GM12874 (cell line): Measurements from ENCODE around the gene AGO3.

Experiments used
- CTCF ChIP-seq: IDR thresholded peaks from 2 replicates; pipeline ENCODE4 v1.5.1; 2011; ENCODE audit warnings: low read depth, mild to moderate bottlenecking, control low read depth, low read length, moderate library complexity; ENCODE audit not compliant: insufficient read depth

The AGO3 gene

DNA sequence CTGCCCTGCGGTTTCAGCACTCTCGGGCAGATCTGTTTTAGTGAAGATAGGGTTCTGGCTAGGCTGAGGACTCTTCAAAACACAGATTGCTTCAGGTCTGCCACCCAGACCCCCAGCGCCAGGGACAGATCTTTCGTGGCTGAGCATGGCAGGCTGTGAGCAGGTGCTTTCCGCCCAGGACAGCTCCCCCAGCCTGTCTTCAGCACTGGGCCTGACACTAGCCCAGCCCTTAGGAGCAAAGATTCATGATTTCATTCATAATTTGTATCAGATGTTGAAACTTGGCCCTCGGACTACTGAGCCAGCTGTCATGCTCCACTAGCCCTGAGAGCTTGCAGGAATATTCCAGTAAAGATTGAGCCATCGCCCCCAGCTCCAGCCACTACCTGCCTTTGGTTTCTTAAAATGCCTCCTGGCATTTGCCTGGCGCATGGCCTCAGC lies 163.7 kb downstream of the AGO3 start:
- no peak for TF ChIP-seq CTCF

- TF ChIP-seq CTCF = no peak
Observed at GRCh38 chr1:36095760-36096405, 165.0 kb downstream of the AGO3 start.

GRCh38 chr1:36096500-36097432 lies 165.9 kb downstream of the AGO3 start:
- peak; percentile 22; the same call in 1 of the 2 replicates for TF ChIP-seq CTCF

GRCh38 chr1:36097693-36098585 lies 167.0 kb downstream of the AGO3 start:
- TF ChIP-seq CTCF = no peak

GRCh38 chr1:36098650-36099365 lies 167.9 kb downstream of the AGO3 start:
- TF ChIP-seq CTCF = no peak

DNA sequence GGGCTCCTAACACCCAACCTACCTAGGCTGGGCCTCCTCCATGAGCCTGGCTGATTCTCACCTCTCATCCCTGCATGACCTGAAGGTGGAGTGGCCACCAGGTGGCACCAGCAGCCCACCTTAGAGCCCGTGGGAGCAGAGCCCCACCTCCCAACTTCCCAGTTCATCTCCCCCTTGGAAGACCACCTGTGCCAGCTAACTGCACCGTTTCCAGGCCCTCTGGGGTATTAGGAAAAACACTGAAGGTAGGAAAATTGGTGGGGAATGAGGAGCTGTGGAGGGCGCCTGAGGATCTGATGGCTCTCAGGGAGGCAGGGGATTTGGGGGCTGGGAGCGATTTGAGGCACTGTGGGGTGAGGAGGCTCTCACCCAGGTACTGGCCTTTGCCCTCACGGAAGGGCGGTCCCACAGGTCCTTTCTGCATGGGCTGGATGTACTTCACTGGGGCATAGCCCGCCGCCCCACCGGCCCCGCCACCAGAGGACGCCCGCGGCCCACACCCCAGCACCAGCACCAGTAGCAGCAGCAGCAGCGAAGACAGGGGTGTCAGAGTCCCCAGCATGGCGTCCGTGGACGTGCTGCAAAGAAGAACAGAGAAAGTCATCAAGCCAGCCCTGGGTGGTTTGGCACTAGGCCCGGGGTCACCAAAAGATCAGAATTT lies 168.9 kb downstream of the AGO3 start:
- TF ChIP-seq CTCF = peak; percentile 83
